ENCODE results near the gene VEZT.
"Not testable (repeated sequence)": the region's sequence is repeated elsewhere in the genome, so short reads cannot be mapped to it uniquely, and the experiment has no call there.

Gene VEZT

DNA sequence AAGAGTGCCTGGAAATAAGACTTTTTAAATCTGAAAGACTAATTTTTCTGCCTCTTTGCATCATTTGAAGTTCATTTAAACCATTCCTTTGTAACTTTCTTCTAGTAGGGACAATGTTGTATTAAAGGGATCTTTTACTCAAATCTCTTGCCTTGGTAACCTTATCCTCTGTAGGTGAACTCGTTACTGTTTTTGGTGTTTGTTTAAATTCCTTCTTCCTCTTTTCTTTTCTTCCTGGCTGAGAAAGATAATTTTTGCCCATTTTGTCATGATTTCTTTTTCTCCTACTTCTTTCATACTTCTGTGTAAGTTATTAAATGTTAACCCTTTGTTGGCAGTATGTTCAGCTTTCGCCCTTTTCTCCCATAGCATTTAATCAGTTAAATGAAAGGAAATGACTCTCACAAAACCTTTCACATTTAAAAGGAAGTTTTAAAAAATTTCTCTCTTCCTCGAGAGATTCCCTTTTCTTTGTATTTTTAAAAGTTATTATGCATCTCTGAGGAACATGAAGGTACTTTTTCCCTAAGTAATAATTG is 10.3 kb downstream of the VEZT start:
- no peak for DNase-seq

DNA sequence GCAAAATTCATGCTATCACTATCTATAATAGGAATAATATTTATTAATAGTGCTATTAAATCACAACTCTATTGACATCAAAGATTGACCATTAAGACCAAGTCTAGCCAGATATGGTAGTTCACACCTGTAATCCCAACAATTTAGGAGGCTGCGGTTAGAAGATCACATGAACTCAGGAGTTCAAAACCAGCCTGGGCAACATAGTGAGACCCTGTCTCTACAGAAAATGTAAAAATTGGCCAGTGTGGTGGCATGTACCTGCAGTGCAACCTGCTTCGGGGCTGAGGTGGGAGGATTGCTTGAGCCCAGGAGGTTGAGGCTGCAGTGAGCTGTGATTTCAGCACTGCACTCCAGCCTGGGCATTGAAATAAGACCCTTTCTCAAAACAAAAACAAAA is 11.0 kb downstream of the VEZT start:
- no peak for DNase-seq

DNA sequence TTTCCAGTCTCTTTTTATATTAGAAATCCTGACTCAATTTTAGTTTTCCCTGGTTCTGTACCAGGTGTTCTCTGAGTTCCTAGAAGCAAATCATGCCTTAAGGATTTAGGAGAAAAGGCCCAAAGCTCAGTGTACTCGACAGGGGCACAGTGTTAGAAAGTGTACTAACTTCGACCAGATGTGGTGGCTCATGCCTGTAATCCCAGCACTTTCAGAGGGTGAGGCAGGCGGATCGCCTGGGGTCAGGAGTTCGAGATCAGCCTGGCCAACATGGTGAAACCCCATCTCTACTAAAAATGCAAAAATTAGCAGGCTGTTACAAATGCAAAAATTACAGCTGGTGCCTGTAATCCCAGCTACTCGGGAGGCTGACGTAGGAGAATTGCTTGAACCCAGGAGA is 12.0 kb downstream of the VEZT start:
- no peak for DNase-seq

DNA sequence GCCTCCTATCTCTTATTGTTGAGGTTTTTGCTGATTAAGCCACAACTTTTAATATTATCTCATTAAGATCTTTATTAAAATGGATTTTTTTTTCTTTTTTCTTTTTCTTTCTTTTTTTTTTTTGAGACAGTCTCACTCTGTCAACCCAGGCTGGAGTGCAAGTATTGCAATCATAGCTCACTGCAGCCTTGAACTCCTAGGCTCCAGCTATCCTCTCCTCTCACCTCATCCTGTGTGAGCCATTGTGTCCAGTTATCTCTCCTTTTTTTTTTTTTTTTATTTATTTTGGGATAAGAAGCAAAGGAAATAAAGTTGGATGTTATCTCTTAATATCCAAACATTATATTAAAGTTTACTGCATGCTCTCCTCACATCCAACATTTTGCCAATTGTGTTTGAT is 12.7 kb downstream of the VEZT start:
- DNase-seq, result no peak

DNA sequence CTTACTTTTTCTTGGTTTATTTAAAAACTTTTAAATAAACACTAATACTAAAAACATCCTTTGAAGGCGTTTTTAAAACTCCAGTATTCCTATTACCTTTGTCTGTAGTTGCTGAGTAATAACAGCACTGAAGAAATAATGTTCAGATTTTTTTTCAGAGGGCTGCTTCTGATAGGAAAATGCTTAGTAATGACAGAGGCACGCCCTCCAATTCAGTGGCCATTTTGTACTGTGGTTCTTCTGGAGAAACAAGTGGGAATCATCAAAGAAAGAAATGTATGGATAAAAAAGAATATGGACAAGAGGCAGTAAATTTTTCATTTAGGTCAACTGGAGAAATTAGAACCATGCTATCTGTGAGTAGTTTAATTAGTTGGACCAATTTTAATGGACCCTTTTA is 13.6 kb downstream of the VEZT start:
- DNase-seq, result no peak

DNA sequence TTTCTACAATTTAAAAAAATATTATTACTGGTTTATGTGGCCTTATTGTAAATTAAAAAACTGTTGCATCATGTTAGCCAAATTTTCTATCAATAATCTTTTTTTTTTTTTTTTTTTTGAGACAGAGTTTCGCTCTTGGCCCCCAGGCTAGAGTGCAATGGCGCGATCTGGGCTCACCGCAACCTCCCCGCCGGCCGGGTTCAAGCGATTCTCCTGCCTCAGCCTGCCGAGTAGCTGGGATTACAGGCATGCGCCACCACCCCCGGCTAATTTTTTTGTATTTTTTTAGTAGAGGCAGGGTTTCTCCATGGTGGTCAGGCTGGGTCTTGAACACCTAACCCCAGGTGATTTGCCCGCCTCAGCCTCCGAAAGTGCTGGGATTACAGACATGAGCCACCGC is 16.6 kb downstream of the VEZT start:
- not testable (repeated sequence) for DNase-seq

DNA sequence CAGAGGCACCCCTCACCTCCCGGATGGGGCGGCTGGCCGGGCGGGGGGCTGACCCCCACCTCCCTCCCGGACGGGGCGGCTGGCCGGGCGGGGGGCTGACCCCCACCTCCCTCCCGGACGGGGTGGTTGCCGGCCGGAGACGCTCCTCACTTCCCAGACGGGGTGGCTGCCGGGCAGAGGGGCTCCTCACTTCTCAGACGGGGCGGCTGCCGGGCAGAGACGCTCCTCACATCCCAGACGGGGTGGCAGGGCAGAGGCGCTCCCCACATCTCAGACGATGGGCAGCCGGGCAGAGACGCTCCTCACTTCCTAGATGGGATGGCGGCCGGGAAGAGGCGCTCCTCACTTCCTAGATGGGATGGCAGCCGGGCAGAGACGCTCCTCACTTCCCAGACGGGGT is 18.0 kb downstream of the VEZT start:
- not testable (repeated sequence) for DNase-seq

DNA sequence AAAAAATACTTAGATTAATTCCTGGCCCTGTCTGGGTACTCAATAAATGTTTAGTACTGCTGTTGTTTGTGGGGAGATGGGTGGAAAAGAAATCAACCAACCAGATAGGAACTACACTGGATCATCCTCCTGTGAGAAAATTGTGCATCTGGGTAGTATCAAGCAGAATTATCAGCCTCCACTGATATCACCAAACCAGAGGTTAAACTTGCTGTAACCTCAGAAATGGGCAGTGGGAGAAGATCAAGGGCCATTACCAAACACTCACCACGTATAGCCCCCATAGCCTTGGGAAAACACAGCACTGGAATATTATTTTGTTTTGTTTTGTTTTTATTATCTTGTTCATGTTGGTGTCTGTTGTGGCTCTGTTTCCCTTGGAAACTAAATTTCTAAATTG is 19.7 kb downstream of the VEZT start:
- DNase-seq, result no peak

DNA sequence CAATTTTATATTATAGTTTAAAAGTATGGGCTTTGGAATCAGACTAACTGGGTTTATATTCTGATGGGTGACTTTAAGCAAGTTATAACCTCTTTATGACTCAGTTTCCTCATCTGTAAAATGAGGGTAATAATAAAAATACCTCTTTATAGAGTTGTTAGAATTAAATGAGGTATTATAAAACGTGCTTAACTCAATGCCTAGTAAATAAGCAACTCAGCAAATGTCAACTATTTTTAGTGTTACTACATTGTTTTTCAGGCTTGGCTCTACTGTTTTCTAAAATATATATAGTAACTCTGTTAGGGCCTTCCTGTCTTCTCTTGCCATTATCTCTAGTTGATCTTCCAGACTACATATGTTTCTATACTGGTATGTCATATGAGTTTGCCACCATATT is 20.5 kb downstream of the VEZT start:
- no peak for DNase-seq

DNA sequence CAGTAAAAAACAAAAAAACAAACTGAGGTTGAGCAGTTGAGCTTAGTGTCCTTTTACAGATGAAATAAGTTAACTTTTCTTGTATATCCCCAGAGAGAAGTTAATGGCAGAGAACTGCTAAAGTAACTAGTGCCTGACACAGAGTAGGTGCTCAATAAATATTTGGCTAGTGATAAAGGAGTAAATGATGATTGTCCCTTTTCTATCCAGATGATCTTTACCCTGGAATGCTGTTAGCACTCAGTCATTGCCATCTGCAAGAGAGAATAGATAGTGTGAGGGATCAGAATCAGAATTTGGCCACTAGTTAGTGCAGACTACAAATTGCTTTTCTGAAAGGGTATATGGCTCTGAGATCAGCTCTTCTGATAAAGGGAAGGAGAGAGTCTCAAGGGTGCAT is 21.6 kb downstream of the VEZT start:
- no peak for DNase-seq

DNA sequence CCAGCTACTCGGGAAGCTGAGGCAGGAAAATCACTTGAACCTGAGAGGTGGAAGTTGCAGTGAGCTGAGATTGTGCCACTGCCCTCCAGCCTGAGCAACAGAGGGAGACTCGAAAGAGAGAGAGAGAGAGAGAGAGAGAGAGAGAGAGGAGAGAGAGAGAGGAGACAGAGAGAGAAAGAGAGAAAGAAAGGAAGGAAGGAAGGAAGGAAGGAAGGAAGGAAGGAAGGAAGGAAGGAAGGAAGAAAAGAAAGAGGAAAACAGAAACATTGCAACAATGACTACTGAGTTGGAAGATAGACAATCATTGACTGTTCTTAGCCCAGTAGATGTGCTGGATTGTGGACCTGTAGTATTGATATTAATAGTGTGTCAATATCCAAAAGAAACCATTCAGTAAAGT is 22.2 kb downstream of the VEZT start:
- not testable (repeated sequence) for DNase-seq

DNA sequence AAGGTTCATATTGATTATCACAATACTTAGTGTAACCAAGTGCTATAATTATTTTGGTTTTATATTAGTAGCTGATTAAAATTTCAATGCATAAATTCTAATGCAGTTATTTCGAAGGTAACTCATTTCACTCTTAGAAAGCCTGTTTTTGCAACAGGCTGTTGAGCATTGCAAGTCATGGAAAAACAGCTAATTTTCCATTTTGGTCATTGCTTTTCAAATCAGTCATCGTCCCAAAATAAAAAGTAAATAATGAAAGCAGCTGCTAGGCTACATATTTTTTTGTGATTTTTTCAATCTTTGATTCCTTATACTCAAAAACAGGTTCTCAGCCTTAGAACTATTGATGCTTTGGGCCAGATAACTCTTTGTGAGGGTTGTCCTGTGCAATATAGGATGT is 22.9 kb downstream of the VEZT start:
- DNase-seq, result no peak

DNA sequence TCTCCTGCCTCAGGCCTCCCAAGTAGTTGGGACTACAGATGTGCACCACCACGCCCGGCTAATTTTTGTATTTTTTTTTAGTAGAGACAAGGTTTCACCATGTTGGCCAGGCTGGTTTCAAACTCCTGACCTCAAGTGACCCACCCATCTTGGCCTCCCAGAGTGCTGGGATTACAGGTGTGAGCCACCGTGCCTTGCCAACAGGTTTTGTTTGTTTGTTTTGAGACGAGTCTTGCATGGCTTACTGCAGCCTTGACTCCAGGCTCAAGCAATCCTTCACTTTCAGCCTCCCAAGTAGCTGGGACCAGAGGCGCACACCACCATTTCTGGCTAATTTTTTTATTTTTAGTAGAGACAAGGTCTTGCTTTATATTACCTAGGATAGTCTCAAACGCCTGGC is 23.5 kb downstream of the VEZT start:
- not testable (repeated sequence) for DNase-seq

DNA sequence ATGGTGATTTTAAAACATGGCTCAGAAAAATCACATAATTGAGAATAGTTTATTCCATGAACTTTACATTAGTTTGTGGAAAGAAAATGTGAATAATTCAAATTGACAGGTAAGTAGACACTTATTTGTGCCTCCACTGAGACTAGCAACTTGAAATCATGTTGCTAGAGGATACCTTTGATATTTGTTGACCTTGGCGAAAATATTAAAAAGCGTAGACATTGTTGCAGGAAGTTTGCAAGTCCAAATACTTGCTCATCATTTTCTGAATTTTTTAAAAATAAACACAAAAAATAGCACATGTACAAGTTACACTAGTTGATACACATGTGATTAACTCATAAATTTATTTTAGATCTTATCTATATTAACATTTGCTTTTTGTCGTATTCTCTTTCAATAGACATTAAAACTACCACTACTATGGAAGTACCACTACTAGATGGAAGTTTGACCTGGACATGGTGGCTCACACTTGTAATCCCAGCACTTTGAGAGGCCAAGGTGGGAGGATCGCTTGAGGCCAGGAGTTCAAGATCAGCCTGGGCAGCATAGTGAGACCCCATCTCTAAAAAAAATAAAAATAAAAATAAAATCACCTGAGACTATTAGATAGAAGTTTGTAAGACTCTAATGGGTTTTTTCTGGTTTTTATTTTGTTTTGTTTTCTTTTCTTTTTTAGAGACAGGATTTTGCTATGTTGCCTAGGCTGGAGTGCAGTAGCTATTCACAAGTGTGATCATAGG is 24.3 kb downstream of the VEZT start:
- no peak for DNase-seq

DNA sequence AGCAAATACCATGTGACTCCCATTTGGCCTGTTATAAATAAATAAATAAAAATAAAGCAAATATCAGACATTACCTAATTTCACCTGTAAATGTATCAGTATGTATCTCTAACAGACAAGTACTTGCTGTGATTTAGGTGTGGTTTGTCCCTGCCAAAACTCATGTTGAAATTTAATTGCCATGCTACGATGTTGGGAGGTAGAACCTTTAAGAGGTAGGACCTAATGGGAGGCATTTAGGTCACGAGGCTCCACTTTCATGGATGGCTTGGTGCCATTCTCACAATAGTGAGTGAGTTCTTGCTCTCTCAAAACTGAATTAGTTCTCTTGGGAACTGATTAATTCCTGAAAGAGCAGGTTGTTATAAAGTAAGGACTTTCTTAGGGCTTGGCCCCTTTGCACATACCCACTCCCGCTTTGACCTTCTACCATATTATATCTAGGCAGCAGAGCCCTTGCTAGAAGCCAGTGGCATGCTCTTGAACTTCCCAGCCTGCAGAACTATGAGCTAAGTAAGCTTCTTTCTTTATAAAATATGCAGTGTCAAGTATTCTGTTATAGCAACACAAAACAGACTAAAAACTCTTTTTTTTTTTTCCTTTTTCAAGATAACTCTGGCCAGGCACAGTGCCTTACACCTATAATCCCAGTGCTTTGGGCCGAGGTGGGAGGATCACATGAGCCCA is 26.0 kb downstream of the VEZT start:
- DNase-seq, result no peak

DNA sequence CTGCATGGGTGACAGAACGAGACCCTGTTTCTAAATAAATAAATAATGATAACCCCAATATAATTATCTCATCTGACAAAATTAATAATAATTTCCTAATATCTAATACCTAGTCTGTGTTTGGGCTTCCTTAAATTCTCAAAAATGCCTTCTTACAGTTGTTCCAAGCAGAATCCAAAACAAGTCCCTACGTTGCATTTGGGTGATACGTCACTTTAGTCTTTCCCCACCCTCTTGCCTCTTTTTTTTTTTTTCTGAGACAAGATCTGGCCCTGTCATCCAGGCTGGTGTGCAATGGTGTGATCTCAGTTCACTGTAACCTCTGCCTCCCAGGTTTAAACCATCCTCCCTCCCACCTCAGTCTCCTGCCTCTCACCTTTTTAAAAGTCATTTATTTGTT is 26.7 kb downstream of the VEZT start:
- no peak for DNase-seq

DNA sequence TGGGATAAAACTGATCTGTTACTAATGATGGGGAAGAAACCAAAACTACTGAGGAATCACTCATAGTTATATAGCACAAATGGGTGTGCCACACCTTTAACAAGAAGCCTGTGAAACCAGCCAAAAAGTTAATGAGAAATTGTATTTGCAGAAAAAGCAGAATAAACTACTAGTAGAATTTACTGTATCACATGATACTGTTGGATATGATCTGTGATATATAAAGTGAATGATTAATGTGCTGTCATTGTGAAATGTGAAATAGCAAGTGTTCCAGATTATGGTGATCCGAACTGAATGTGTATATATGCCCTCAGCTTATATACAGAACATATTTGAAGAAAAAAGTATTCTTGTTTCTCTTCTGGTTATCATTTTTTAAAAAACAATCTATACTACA is 30.5 kb downstream of the VEZT start:
- no peak for DNase-seq

DNA sequence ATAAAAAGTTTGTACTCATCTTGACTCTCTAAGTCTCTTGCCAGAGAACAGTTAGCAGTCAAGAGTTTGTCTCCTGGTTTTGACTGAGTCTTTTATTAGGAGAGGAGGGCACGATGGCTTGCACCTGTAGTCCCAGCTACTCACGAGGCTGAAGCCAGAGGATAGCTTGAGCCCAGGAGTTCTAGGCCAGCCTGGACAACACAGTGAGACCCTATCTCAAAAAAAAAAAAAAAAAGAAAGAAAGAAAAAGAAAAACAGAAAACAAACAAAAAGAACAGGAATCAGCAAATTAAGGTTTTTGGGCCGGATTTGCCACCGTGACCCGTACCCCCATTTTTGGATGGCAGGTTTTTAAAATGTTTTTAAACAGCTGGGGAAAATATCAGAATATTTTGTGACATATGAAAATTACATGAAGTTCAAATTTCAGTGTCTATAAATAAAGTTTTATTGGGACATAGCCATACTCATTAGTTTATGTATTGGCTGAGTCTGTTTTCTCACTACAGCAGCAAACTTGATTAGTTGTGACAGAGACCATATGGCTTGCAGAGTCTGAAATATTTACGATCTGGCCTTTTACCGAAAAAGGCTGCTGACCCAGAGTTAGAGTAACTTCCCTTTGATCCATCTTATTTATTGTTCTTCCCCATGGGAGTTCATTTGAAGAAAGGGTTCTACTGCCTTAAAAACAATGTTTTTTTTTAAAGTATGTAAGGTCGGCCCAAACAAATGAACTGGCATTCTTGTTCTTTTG is 31.2 kb downstream of the VEZT start:
- no peak for DNase-seq

DNA sequence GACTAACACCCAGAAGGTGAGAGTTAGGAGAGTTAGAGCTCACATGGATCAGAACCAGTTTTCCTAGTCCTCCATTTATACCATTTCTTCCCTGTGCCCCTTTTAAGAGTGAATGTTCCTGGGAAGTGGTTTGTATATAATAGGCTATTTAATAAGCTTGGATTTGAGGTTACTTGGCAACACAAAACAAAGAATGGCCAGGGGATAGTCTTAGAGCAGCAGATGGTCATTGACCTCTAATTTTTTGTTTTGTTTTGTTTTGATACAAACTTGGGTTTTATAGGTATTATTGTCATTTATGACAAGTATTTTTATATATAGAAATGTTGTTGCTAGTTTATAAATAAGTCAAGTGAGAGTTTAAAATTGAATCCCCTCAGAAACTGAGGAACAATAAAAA is 35.8 kb downstream of the VEZT start:
- no peak for DNase-seq

DNA sequence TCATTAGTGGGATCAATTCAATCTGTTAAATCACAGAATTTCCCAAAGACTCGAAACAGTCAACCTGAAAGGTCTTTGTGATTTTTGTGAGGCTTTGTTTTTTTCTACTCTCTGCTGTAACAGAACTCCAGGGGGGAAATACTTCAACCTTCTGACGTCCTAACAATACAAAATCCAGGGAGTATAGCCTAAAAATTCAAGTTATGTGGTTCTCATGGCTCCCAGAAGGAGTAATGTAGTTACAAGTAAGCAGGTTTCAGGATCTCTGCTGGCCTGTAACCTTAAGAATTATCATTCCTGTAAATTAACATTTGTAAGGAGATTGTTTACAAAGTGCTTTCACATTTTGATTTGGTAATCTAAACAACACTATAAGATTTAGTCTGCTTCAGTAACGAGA is 39.9 kb downstream of the VEZT start:
- DNase-seq, result no peak

DNA sequence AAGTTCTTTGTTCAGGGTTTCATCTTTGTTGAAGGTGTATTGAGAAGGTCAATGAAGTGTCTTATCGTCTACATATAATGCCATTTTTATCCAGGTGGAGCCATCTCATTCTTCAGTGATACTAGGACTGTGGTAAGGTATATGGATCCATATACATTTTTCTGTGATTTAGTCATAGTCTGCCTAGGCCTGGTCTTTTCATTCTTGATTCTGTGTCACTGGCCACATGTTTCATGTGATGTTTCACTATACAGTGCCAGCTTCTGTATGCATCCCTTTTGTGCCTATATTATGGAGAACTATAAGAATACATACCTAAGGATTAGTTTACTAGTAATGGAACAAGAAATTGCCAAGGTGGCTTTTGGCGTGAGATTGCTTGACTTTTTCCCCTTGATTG is 40.5 kb downstream of the VEZT start:
- no peak for DNase-seq

DNA sequence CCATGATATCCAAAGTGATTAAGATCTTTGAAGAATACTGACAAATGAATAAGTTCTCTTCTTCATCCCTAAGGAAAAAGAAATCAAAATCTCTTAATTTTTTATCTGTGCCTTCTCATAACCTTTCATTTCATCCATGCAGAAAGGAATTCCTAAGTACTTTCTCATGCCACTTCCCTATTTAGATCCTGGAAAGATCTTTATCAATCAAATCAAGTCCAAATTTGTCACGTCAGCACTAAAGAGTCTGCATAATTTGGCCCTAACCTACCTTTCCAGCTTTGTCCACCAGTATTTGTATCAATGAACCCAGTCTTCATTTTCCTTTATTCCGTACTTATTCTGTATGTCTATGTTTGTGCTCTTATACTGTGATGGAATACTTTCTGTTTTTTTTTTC is 41.2 kb downstream of the VEZT start:
- no peak for DNase-seq

DNA sequence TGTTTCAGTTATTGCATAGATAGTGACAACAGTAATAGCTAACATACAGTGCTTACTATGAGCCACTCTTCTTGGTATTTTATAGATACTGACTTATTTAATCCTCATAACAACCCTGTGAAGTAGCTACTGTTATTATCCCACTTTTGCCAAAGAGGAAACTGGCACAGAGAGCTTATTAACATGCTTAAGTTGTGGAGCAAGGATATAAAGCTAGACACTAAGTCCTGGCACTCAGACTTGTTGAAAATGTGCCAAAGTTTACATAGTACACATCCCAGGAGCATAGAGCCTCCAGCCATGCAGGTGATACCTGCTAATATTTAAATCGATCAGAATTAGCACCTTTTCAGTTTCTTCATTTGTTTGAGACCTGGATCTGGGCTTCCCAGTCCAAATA is 41.8 kb downstream of the VEZT start:
- no peak for DNase-seq

DNA sequence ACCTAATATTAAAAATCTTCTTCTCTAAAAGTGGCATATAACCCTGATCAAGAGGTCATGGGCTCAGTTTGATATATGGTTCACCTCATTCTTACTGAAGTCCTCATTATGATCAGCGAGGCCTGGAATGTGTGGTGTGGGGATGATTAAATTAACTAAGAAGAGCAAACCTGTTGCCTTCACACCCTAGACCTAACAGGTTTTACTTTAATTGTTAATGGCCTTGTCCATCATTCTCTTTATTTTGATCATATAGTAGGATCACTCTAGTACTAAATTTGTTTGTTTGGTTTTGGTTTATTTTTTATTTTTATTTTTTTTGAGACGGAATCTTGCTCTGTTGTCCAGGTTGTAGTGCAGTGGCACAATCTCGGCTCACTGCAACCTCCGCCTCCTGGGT is 43.5 kb downstream of the VEZT start:
- no peak for DNase-seq
